Gastroesophageal sphincter (tissue), 4 donors: ENCODE data around the gene TWIST2. TPM values are rescaled to one million over a fixed set of nuclear protein-coding genes. Genes with fewer than 3 reads are reported as not detected.

Source experiments
- ATAC-seq: fragments of 150-250 bp; one replicate; pipeline ENCODE4 v1.9.1; 2016; ENCODE audit warnings: mild to moderate bottlenecking, moderate library complexity
- H3K27ac ChIP-seq, 4 donors: fragments of 200-600 bp; sonication (generic) in 3 of 4; 1 replicate in 3 of 4; 2 replicates in 1 of 4; pipeline ENCODE4 v1.5.1; 2016 to 2019
- H3K27me3 ChIP-seq: fragments of 200-600 bp; sonication (generic); one replicate; pipeline ENCODE4 v1.5.1; 2019
- H3K36me3 ChIP-seq, 2 donors: fragments of 200-600 bp; sonication (generic); one replicate each; pipeline ENCODE4 v1.5.1; 2019; ENCODE audit warnings: control low read depth in 1 of 2
- H3K4me1 ChIP-seq, 3 donors: fragments of 200-600 bp; sonication (generic); 1 replicate in 2 of 3; 2 replicates in 1 of 3; pipeline ENCODE4 v1.5.1; 2016 to 2019; ENCODE audit warnings: control low read depth in 2 of 3
- H3K4me3 ChIP-seq, 2 donors: fragments of 200-600 bp; sonication (generic); one replicate each; pipeline ENCODE4 v1.5.1; 2019; ENCODE audit warnings: mild to moderate bottlenecking in 1 of 2, moderate library complexity in 1 of 2
- H3K9me3 ChIP-seq, 3 donors: fragments of 200-600 bp; sonication (generic); one replicate each; pipeline ENCODE4 v1.5.1; 2017 to 2019; ENCODE audit warnings: control low read depth in 2 of 3
- CTCF ChIP-seq, 4 experiments: fragments of 200-600 bp in 2 of 4; fragments of 450-650 bp in 2 of 4; sonication (generic) in 1 of 4; IDR thresholded peaks; one replicate each; pipeline ENCODE4 v1.5.1; 2017 to 2019; ENCODE audit warnings: antibody characterized with exemption in 4 of 4, mild to moderate bottlenecking in 2 of 4, moderate library complexity in 2 of 4
- EP300 ChIP-seq: sonication (generic); formaldehyde crosslinking; IDR thresholded peaks from one replicate; pipeline ENCODE4 v1.6.1; 2017; ENCODE audit warnings: antibody characterized with exemption, mild to moderate bottlenecking
- POLR2A ChIP-seq, 2 donors: fragments of 450-650 bp; IDR thresholded peaks; one replicate each; pipeline ENCODE4 v1.6.1; 2017; ENCODE audit warnings: antibody characterized with exemption in 2 of 2, mild to moderate bottlenecking in 2 of 2, moderate library complexity in 1 of 2
- POLR2AphosphoS5 ChIP-seq: sonication (generic); formaldehyde crosslinking; IDR thresholded peaks from one replicate; pipeline ENCODE4 v1.6.1; 2017; ENCODE audit warnings: antibody characterized with exemption
- WGBS, 2 donors: methylation state at CpG; one replicate each; pipeline ENCODE4 v1.1.5; 2018; ENCODE audit warnings: low coverage in 1 of 2; 5-methylcytosine and 5-hydroxymethylcytosine counted together
- total RNA-seq, 4 donors: library from RNA; depleted of rRNA; stranded (reverse); fragments of >200 nt; gene quantifications; one replicate each; pipeline ENCODE4 v1.1.0, GENCODE V29; 2016

The TWIST2 gene
- total RNA-seq, 4 donors from 2014 or later = 17.7 to 69.6 (median 45.2) TPM

DNA sequence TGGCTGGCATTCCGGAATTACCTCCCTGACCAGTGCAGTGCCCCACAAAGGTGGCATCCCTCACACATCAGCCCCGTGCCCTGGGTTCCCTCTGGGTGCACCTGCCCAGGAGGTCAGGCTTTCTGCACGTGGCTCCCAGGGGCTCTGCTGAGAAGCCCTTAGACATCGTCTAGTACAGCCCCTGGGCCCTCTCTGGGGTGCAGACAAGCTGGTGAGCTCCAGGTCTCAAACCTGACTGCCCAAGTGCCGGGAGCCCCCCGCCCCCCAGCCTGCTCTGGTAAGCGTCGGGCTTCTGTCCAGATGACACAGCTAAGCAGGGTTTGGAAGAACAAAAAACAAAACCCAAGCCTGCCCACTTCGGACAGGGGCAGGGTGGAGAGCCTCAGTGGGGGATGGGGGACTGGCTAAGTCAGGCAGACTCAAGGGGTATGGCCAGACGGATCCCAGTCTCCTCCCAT is 20.2 kb downstream of the TWIST2 start:
- H3K4me3 ChIP-seq = no peak overlapping the region
- ATAC-seq = no peak

GRCh38 chr2:238868616-238869292 is 20.9 kb downstream of the TWIST2 start:
- Histone ChIP-seq H3K4me3 (no peak overlapping the region), H3K4me1 (peaks cover 0 to 59% (median 49%) of the 10 kb centered on the region in 3 donors), H3K27me3 (no peaks in the 10 kb centered on the region), H3K27ac (peak overlapping the region in 3 of 4 donors; percentile 55 to 84 (median 76)), H3K9me3 (no peaks in the 10 kb centered on the region), H3K36me3 (no peaks in the 10 kb centered on the region)
- ATAC-seq = peak; percentile 56
- TF ChIP-seq POLR2A (IDR thresholded peaks at IDR 0.05) (no peak), POLR2AphosphoS5 (peak; percentile 73)
- WGBS, 2 donors = 81 to 93% methylated on average over 9 to 16 of the region's 25 CpGs

More for the DNA sequence above, 20.2 kb downstream of the TWIST2 start:
- Histone ChIP-seq H3K27ac (peak overlapping the region in 3 of 4 donors; percentile 55 to 84 (median 76)), H3K27me3 (no peaks in the 10 kb centered on the region), H3K4me1 (peaks cover 0 to 66% (median 53%) of the 10 kb centered on the region in 3 donors), H3K36me3 (no peaks in the 10 kb centered on the region), H3K9me3 (no peaks in the 10 kb centered on the region)
- peak; percentile 8 for TF ChIP-seq POLR2AphosphoS5
- TF ChIP-seq EP300 = no peak
- WGBS, 2 donors = 83 to 86% methylated on average over 1 to 2 of the region's 10 CpGs

DNA sequence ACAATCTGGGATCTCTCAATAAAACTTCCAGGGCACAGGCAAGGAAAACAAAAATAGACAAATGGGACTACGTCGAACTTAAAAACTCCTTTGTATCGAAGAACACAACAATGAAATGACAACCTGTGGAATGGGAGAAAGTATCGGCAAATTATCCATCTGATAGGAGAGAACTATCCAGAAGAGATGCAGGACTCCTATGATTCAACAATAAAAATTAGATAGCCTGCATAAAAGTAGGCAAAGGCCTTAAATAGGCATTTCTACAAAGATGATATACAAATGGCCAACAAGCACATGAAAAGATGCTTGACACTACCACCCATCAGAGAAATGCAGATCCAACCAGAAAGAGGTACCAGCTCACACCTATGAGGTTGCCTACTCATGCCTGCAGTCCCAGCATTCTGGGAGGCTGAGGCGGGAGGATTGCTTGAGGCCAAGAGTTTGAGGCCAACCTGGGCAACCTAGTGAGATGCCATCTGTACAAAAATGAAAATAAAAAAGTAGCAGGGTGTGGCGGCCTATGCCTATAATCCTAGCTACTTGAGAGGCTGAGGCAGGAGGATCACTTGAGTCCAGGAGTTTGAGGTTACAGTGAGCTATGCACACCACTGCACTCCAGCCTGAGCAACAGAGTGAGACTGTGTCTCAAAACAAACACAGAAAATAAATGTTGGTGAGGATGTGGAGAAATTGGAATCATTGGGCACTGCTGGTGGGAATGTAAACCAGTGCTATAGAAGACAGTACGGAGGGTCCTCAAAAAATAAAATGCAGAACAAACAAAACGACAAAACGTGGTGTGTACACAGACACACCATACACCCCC is 21.6 kb downstream of the TWIST2 start:
- H3K27me3 ChIP-seq = no peaks in the 10 kb centered on the region
- no peaks in the 10 kb centered on the region for H3K36me3 ChIP-seq
- peaks cover 0 to 52% (median 44%) of the 10 kb centered on the region in 3 donors for H3K4me1 ChIP-seq
- H3K4me3 ChIP-seq = no peak overlapping the region
- peak; percentile 8 for ATAC-seq
- 76 to 91% methylated on average over 8 of the region's 9 CpGs for WGBS, 2 donors
- H3K9me3 ChIP-seq = no peaks in the 10 kb centered on the region
- TF ChIP-seq POLR2AphosphoS5 (no peak), EP300 (no peak), CTCF (IDR thresholded peaks at IDR 0.05) (no peak), POLR2A (IDR thresholded peaks at IDR 0.05) (no peak)
- peak overlapping the region in 3 of 4 donors; percentile 48 to 84 (median 53) for H3K27ac ChIP-seq

DNA sequence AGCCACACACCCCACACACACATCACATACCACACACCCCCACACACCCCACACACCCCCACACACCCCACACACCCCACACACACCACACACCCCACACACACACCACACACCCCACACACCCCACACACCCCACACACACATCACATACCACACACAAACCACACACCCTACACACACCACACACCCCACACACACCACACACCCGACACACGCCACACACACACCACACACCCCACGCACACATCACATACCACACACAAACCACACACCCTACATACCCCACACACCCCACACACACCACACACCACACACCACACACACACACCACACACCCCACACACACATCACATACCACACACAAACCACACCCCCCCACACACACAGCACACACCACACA is 22.4 kb downstream of the TWIST2 start:
- H3K36me3 ChIP-seq = no peaks in the 10 kb centered on the region
- H3K4me3 ChIP-seq = no peak overlapping the region
- no peaks in the 10 kb centered on the region for H3K9me3 ChIP-seq
- ATAC-seq = no peak
- TF ChIP-seq EP300 = no peak
- no peak for TF ChIP-seq POLR2AphosphoS5
- TF ChIP-seq POLR2A (IDR thresholded peaks at IDR 0.05) = no peak
- no peak for TF ChIP-seq CTCF (IDR thresholded peaks at IDR 0.05)
- WGBS, 2 donors = 87% methylated on average over 3 of the region's 3 CpGs; no CpG with 5 or more reads in 1 of the 2 donors
- H3K4me1 ChIP-seq = peaks cover 0 to 52% (median 39%) of the 10 kb centered on the region in 3 donors
- no peak overlapping the region for H3K27ac ChIP-seq
- H3K27me3 ChIP-seq = no peaks in the 10 kb centered on the region

DNA sequence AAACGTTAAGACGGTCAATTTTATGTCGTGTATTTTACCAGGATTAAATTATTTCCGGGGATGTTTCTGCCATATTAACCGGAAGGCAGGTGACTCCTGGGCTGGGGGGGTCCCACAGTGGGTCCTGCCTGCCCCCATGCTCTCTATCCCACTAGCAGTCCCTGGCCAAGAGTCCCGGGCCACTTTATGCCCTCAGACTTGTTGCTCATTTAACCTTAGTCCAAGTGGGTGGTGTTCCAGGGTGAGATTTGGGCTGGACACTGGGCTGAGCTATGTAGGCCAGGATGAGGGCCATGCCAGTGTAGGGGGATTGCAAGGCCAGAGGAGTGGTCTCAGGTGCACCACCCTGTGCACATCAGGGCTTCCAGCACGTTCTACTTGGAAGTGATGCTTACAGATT is 24.1 kb downstream of the TWIST2 start:
- no peaks in the 10 kb centered on the region for H3K27me3 ChIP-seq
- no peaks in the 10 kb centered on the region for H3K36me3 ChIP-seq
- no peaks in the 10 kb centered on the region for H3K9me3 ChIP-seq
- TF ChIP-seq POLR2A (IDR thresholded peaks at IDR 0.05) = no peak
- no peak for TF ChIP-seq CTCF (IDR thresholded peaks at IDR 0.05)
- TF ChIP-seq POLR2AphosphoS5 = no peak
- no peak for TF ChIP-seq EP300
- WGBS, 2 donors = 94 to 100% methylated on average over 1 to 5 of the region's 7 CpGs
- no peak overlapping the region for H3K4me3 ChIP-seq
- H3K27ac ChIP-seq = no peak overlapping the region
- H3K4me1 ChIP-seq = peaks cover 0 to 45% (median 21%) of the 10 kb centered on the region in 3 donors
- ATAC-seq = no peak
